GM18873 (cell line): ENCODE data around the gene NFIA.

ENCODE experiments used
- ATAC-seq: cut with Tn5 transposase; IDR thresholded peaks from one replicate; pipeline ENCODE4 v1.9.1; 2021; ENCODE audit warnings: mild to moderate bottlenecking, moderate library complexity, moderate number of reproducible peaks; ENCODE audit not compliant: unreplicated experiment, low FRiP score

NFIA gene

DNA sequence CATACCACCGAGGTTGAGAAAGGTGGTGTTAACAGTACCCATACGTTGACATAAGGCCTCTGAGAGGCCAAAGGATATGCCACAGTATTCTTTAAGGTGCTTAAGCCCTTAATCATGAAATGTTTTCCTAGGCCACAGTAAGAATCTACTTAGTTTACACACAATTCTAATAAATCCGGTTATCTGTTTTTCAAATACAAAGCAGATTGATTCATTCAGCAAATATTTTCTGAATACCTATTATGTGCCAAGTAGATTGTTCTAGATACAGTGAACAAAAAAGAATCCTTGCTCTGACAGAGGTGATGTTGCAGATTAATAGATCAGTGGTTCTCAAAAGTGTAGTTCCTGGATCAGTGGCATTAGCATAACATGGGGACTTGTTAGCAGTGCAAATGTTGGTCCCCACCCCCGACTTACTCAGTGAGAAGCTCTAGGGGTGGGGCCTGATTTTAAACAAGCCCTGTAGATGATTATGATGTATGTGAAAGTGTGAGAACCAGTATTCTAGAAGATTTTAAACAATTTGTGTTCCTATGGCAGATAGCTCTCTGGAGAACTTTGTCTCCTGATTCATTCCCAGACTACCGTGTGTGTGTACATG, 61.6 kb downstream of the NFIA start:
- ATAC-seq, result no peak

DNA sequence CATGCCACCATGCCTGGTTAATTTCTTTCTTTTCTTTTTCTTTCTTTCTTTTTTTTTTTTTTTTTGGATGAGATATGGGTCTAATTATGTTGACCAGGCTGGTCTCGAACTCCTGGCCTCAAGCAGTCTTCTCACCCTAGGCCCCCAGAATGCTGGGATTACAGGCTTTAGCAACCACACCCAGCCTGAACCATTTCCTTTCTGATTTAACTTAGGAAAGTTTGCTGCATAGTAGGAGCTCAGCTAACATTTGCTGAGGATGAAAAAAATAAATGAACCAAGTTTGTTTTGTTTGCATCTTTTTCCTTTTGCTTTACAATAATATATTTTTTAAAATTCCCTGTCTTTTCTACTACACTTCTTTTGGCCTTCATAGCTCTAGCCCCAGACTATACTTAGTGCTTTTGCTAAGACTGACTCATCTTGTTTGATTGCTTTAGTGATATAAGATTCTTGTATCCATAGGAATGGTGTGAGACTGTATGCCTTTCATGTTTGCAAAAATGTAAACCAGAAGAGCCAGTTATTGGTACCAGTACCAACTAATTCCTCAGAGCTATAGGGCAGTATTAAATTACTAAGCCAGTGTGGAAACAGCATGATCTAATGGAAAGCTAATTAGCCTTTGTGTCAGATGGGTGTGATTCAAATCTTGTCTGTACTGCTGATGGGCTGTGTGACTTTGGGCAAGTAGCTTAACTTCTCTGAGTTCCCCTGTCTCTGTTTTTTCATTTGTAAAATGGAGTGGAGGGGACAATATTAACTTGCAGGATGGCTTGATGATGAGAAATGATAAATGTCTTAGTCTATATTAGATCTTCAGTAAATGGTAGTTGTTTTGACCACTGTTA, 66.9 kb downstream of the NFIA start:
- ATAC-seq, result no peak

DNA sequence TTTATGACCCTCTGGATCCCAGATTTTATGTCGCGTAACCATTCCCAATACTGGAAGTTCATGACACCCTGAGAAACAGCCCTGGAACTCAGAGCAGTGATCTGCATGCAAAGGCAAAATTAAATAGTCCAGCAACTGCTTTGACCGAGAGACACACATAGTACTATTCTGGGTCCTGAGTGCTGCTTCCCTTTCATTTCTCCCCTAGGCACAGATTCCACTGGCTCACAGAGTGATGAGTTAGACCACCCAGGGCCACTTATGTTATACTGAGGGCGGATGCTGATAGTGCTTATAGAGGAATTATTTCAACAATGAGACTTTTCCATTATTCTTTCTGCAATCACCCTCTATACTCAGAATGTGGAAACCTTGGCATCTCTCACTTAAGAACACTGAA, 69.2 kb downstream of the NFIA start:
- ATAC-seq, result no peak

DNA sequence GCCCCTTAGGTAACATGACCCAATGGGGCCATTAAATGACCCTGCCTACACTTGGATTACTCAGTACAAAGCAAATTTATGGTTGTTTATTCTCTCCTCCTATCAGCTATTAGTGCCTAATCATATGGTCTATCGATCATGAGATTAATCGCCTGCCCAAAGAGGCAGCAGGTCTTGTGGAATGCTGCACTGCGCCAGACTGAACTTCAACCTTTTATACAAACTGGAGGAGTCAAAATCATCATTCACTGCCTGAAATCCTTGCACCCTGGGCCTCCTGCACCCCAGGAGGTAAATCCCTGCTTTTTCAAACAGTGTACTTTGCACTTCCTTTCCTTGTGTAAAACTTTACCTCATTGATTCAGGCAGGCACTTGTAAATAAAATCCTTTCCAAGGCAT, 69.7 kb downstream of the NFIA start:
- no peak for ATAC-seq

- no peak for ATAC-seq
These were observed 70.2 kb downstream of the NFIA start for GRCh38 chr1:61152469-61153105.

- no peak for ATAC-seq
These were observed 74.5 kb downstream of the NFIA start for GRCh38 chr1:61156576-61157467.

- ATAC-seq, result no peak
These were observed 75.2 kb downstream of the NFIA start for GRCh38 chr1:61157468-61157987.

- ATAC-seq, result no peak
These were observed 76.2 kb downstream of the NFIA start for GRCh38 chr1:61158591-61158990.

GRCh38 chr1:61160526-61160925, 78.2 kb downstream of the NFIA start:
- ATAC-seq, result no peak

- ATAC-seq, result no peak
These were observed 80.3 kb downstream of the NFIA start for GRCh38 chr1:61162520-61163258.

DNA sequence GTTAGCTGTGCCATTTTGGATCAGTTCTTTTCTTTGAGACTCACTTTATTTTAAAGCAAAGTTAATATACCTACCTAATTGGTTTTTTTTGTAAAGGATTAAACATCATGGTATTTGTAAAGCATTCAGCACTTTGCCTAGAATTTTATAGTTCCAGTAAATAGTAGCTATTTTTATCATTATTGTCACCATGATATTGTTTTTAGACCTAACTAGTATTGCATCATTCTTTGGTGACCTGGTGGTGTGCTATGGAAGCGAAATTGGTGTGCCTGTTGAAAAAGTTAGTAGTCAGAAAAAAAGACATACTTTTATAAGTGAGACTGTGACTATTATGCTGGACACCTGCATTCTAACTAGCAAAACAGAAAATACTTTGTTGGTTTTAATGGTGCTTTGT, 81.0 kb downstream of the NFIA start:
- no peak for ATAC-seq

GRCh38 chr1:61165402-61165801, 83.0 kb downstream of the NFIA start:
- no peak for ATAC-seq

DNA sequence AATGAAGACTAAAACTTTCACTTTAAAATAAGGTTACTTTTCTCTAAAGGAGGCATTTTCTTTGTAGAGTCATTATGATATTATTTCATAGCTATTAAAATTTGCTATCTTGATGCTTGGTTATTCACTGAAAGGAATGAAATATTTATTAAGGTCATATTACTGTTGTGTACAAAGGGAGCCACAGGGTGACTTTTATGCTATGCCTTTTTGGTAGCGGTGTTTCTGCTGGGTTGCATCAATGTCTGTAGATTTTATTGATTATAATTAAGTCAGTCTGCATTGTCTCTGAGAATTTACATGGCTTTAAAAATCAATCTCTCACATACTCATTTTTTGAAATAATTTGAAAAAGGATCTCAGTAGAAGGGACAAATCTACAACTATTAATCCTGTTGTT, 84.9 kb downstream of the NFIA start:
- ATAC-seq, result no peak

- ATAC-seq, result no peak
These were observed 86.7 kb downstream of the NFIA start for GRCh38 chr1:61169045-61169444.

GRCh38 chr1:61169634-61170033, 87.3 kb downstream of the NFIA start:
- ATAC-seq, result no peak

- no peak for ATAC-seq
These were observed 88.2 kb downstream of the NFIA start for GRCh38 chr1:61170328-61171238.

GRCh38 chr1:61171346-61171745, 89.0 kb downstream of the NFIA start:
- no peak for ATAC-seq

GRCh38 chr1:61171974-61172373, 89.6 kb downstream of the NFIA start:
- ATAC-seq, result no peak

GRCh38 chr1:61173118-61173517, 90.8 kb downstream of the NFIA start:
- ATAC-seq, result no peak
